AG09309 (cell line): ENCODE measurements around the gene PLA2R1.

Experiments used
- DNase-seq: peaks from one replicate; pipeline ENCODE4 v3.0.0-alpha.2; 2010; ENCODE audit warnings: low read depth
- H3K4me3 ChIP-seq: 2 replicates; pipeline ENCODE4 v1.5.1; 2011; ENCODE audit warnings: mild to moderate bottlenecking, low read depth, low read length, moderate library complexity; ENCODE audit not compliant: control insufficient read depth
- CTCF ChIP-seq: IDR thresholded peaks from 2 replicates; pipeline ENCODE4 v1.5.1; 2011; ENCODE audit warnings: mild to moderate bottlenecking, low read depth, low read length, inconsistent platforms; ENCODE audit not compliant: insufficient read depth, control insufficient read depth; ENCODE audit errors: missing control alignments

PLA2R1 gene

GRCh38 chr2:159938395-159938794 is 124.0 kb downstream of the PLA2R1 start:
- TF ChIP-seq CTCF = no peak
- H3K4me3 ChIP-seq = no peak overlapping the region
- no peak for DNase-seq

DNA sequence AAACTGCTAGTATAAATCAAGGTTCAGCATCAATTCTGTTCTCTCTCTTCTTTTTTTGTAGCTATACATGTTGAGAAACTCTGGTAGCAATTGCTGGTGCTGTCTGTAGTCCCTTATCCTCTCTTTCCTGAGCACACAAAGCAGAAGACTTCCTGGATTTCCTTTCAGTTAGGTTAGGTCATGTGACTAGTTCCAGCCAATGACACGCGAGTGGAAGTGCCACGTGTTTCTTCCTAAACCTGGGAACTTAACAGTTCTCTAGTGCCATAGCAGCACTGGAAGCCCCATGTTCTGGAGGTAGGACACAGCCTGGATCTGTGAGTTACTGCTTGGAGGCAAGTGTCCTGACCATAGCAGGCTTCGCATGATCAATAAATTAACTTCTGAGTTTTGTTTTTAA is 125.9 kb downstream of the PLA2R1 start:
- H3K4me3 ChIP-seq = no peak overlapping the region
- no peak for TF ChIP-seq CTCF
- DNase-seq = no peak

- TF ChIP-seq CTCF = no peak
- H3K4me3 ChIP-seq = no peak overlapping the region
- no peak for DNase-seq
Measured at GRCh38 chr2:159933727-159934049, 128.7 kb downstream of the PLA2R1 start.

DNA sequence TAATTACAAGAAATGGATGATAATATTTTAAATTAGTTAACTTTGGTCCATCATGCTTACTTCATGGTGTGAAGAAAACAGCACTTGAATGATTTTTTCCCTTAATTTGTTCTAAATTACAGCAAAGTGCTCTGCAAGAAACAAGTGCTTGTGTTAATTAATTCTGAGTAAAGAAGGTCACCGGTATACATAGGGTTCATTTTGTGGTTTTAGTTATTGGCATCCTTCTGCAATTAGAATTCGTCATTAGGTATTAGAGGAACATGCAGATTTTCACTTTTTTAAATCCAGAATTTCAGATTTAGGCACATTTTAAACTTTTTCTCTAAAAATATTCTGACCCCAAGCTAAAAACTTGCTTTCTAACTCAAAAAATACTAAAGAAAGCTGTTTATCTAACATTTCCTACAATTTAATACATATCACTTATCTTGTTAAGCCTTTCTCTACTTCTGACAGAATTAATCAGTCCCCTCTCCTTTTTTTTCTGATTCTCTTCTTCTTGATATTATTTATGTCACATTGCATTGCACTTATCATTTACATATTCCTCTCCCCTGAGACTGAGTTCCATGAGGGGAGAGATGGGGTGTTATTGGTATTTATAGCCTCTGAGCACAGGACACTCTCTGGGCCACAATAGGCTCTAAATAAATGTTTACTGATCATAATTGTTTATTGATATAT is 129.2 kb downstream of the PLA2R1 start:
- no peak overlapping the region for H3K4me3 ChIP-seq
- no peak for DNase-seq
- no peak for TF ChIP-seq CTCF

GRCh38 chr2:159926695-159927094 is 135.7 kb downstream of the PLA2R1 start:
- no peak for DNase-seq
- no peak for TF ChIP-seq CTCF
- no peak overlapping the region for H3K4me3 ChIP-seq

DNA sequence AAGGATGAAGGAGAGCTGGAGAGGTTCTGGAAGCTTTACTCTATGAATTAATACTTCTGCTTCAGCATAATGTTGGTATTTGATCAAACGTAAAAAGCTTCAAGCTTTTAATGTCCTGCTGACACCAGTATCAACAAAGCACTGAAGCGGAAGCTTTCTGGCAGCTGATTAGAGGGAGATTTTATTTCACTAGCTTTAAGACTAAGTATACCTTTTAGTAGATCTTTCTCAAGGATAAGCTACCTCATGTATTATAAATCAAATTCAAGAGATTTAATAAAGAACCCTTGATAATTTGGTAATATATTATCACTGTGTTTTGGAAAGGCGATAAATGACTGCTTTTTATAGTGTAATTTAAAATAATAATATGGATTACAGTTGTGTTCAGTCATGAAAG is 136.4 kb downstream of the PLA2R1 start:
- DNase-seq = no peak
- no peak for TF ChIP-seq CTCF
- H3K4me3 ChIP-seq = no peak overlapping the region

DNA sequence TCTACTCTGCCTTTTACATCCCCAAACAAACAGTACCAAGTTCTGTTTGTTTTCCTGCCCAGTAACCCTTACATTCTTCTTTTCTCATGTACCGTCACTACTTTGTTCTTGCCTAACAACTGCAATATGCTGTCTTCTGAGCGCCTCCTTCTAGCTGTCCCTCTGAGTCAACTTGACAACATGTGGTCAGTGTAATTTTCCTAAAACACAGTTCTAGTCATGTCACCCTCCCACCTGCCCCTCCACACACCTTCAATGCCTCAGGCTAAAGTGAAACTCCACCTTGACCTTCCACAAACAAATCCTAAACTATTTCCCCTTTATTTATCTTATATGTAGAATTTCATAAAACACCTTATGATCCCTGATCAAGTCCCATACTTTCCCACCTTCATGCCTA is 139.9 kb downstream of the PLA2R1 start:
- TF ChIP-seq CTCF = no peak
- H3K4me3 ChIP-seq = no peak overlapping the region
- no peak for DNase-seq
